HG03575 (cell line): ENCODE data around the gene BTBD6.
"Not testable (repeated sequence)": the region's sequence is repeated elsewhere in the genome, so short reads cannot be mapped to it uniquely, and the experiment has no call there.

Source experiments
- ATAC-seq: cut with Tn5 transposase; IDR thresholded peaks from one replicate; pipeline ENCODE4 v1.9.1; 2021; ENCODE audit not compliant: unreplicated experiment, insufficient number of reproducible peaks, low FRiP score; ENCODE audit errors: extremely low read depth

The BTBD6 gene

GRCh38 chr14:105283899-105284298 lies 35.6 kb downstream of the BTBD6 start:
- no peak for ATAC-seq

DNA sequence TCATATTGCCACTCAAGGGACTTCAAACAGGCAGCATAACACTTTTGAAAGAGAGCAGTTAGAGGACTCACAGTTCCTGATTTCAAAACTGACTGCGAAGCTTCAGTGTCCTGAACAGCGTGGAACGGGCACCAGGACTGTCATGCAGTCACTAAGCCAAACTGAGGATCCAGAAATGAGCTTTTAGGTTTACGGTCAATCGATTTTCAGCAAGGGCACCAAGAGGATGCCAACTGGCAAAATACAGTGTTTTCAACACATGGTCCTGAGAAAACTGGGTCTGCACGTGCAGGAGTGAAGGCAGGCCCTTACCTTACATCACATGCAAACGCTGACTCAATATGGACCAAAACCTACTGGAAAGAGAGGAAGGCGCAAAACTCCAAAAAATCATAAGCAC lies 36.8 kb downstream of the BTBD6 start:
- ATAC-seq, result no peak

DNA sequence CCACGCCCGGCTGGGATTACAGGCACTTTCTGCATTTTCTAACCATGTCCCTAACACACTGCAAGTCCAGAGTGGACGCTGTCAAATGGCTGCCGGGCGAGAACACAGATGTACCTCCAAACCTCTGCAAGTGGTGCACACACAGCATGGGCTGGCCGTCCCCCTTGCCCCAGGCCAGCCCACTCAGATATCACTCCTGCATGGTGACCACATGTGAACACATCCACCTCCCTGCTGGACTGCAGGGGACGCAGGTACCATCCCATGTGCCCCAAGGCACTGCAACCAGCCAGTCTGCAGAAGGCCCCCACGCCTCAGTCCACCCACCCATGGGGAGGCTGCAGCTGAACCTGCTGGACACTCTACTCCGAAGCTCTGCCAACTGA lies 38.4 kb downstream of the BTBD6 start:
- no peak for ATAC-seq

GRCh38 chr14:105287249-105288102 lies 39.1 kb downstream of the BTBD6 start:
- ATAC-seq, result no peak

DNA sequence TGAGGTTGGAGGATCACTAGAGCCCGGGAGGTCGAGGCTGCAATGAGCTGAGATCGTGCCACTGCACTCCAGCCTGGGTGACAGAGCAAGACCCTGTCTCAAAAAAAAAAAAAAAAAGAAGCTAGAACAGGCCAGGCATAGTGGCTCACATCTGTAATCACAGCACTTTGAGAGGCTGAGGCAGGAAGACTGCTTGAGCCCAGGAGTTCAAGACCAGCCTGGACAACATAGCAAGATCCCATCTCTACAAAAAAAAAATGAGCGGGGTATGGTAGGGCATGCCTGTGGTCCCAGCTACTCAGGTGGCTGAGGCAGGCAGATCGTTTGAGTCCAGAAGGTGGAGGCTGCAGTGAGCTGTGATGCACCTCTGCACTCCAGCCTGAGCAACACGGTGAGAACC lies 40.6 kb downstream of the BTBD6 start:
- not testable (repeated sequence) for ATAC-seq

- ATAC-seq, result no peak
Observed at GRCh38 chr14:105290621-105291346, 42.5 kb downstream of the BTBD6 start.

DNA sequence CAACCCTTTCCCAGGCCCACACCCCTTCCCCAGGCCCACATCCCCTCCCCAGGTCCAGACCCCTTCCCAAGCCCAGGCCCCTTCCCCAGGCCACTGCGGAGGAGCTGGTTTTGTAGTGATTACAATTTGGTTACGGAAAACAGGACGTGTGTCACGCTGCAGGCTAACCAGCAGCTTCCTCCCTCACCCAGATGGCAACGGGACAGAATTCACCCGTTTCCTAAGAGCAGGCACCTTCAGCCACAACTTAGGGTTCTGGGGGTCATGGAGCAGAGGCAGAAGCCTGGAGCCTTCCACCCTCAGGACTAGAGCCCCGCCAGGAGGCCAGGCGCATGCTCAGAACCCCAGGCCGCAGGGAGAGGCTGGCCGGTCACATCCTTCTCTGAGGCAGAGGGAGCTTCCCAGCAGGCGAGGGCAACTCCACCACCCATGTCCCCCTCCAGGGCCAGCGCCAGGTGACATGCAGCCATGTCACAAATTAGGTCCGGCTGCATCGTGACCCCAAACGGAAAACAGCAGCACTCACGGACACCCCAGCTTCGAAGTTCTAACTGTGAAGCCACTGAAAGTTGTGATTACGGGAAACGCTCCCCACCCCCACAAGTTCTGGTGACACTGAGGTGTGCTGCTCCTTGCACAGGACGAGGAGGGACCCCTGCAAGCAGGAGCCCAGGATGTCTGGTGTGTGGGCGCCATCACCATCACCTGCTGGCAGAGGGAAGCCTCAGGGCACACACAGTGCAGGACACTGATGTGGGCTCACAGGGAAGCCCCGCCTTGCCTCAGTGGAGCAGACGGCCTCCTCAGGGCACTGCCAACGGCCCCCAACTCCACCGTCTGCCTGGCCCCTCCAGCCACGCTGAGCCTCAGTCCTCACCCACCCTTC lies 44.7 kb downstream of the BTBD6 start:
- no peak for ATAC-seq

DNA sequence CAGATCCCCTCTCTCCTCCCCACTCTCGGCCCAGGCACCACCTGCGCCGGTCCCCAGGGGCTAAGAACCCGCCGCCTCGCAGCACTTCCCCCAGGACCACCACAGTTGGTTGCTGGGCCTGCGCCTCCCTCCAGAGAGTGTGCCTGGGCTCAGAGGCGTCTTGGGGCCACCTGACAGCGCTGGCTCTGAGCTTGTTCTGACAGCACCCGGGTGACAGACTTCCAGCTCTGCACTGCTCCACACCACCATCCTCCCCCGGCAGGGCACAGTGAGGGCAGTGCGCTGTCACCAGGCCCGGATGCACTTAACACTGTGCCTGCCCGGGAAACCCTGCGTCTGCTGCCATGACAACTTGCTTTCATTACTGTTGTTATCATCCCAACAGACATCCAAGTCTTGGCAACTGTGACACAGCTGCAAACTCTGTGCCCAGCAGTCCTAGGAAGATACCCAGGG lies 45.8 kb downstream of the BTBD6 start:
- no peak for ATAC-seq

GRCh38 chr14:105297311-105297710 lies 49.0 kb downstream of the BTBD6 start:
- ATAC-seq, result not testable (repeated sequence)

DNA sequence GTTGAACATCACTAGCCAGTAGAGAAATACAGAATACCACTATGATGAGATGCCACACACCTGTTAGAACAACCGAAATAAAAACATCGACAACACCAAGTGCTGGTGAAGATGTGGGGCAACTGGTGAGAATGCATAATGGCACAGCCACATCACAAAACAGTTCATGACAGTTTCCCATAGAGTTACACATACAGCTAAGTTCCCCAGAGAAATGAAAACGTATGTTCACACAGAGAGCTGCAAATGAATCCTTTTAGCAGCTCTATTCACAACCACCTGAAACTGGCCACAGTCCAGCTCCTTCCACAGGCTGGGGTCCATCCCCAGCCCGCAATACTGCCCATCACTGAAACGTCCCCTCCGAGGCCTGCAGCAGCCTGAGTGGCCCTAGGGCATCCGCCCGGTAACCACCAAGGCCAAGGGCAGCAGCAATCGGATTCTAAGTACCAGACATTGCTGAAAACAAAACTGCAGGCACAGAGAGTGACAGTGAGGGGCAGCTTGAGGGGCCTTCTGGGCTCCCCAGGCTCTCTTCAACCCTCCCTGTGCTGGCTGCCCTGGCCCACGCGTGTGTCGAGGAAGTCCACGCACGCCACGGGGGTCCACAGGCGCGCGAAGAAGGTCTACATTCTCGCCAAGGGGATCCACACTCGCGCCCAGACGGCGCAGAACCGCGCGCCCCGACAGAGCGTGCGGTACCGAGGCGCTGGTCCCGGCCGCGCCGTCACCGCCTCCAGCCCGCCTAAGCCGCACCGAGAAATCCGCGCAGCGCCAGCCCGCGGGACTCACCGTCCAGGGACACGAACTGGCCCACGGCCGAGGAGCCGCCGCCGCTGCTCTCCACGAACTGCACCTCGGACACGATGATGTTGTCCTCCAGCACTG lies 51.6 kb downstream of the BTBD6 start:
- ATAC-seq, result no peak
